CD4-positive, alpha-beta memory T cell (primary cell): ENCODE measurements around the gene LARP4B. TPM values are rescaled to one million over a fixed set of nuclear protein-coding genes. Genes with fewer than 3 reads are reported as not detected.
A peak's percentile ranks its signal among the peaks of the same experiment; 100 is the strongest.

ENCODE experiments used
- CTCF ChIA-PET: fragments of 350-600 bp; sonication (Branson Sonifier 250); formaldehyde crosslinking; loops from one replicate; lab custom pipeline; 2021; ENCODE audit warnings: inconsistent platforms; ENCODE audit not compliant: partially characterized antibody; lab: Charles Lee
- POLR2A ChIA-PET: fragments of 350-600 bp; sonication (Branson Sonifier 250); formaldehyde crosslinking; loops from one replicate; lab custom pipeline; 2021; ENCODE audit not compliant: partially characterized antibody; lab: Charles Lee
- DNase-seq, 5 donors: peaks; one replicate each; pipeline versions ENCODE4 v3.0.0 to v3.0.0-alpha.2; 2020 to 2022; ENCODE audit warnings: mixed read lengths in 1 of 5
- H3K27ac ChIP-seq: one replicate; pipeline ENCODE4 v1.7.0; 2013; ENCODE audit warnings: low read depth, low read length
- H3K27me3 ChIP-seq: 2 replicates; pipeline ENCODE4 v1.7.0; 2013; ENCODE audit warnings: mild to moderate bottlenecking, low read length, moderate library complexity; ENCODE audit not compliant: insufficient read depth
- H3K36me3 ChIP-seq: 2 replicates; pipeline ENCODE4 v1.7.0; 2013; ENCODE audit warnings: mild to moderate bottlenecking, low read length, moderate library complexity; ENCODE audit not compliant: insufficient read depth
- H3K4me1 ChIP-seq: 2 replicates; pipeline ENCODE4 v1.7.0; 2013; ENCODE audit warnings: mild to moderate bottlenecking, low read length, moderate library complexity; ENCODE audit not compliant: insufficient read depth
- H3K4me3 ChIP-seq, 2 donors: one replicate each; pipeline ENCODE4 v1.7.0; 2013; ENCODE audit warnings: low read length in 2 of 2, mild to moderate bottlenecking in 1 of 2
- H3K9me3 ChIP-seq, 2 donors: one replicate each; pipeline ENCODE4 v1.7.0; 2013; ENCODE audit warnings: low read length in 2 of 2, control low read depth in 1 of 2; ENCODE audit not compliant: control insufficient read depth in 1 of 2
- H3K27ac Mint-ChIP-seq, 7 donors: one replicate each; pipeline ENCODE4 v1.8.0; 2020 to 2021; ENCODE audit warnings: mixed read lengths in 7 of 7, mild to moderate bottlenecking in 6 of 7, inconsistent platforms in 3 of 7, moderate library complexity in 3 of 7
- H3K27me3 Mint-ChIP-seq, 2 donors: one replicate each; pipeline ENCODE4 v1.8.0; 2020 to 2021; ENCODE audit warnings: mixed read lengths in 2 of 2
- H3K36me3 Mint-ChIP-seq, 2 donors: one replicate each; pipeline ENCODE4 v1.8.0; 2020 to 2021; ENCODE audit warnings: mixed read lengths in 2 of 2, inconsistent platforms in 1 of 2, mild to moderate bottlenecking in 1 of 2
- H3K4me1 Mint-ChIP-seq, 4 donors: one replicate each; pipeline ENCODE4 v1.8.0; 2020 to 2021; ENCODE audit warnings: mixed read lengths in 4 of 4, mild to moderate bottlenecking in 1 of 4
- H3K4me3 Mint-ChIP-seq, 8 donors: one replicate each; pipeline ENCODE4 v1.8.0; 2020 to 2021; ENCODE audit warnings: mixed read lengths in 8 of 8, mild to moderate bottlenecking in 7 of 8, moderate library complexity in 6 of 8, inconsistent platforms in 3 of 8
- H3K9me3 Mint-ChIP-seq, 8 donors: one replicate each; pipeline ENCODE4 v1.8.0; 2020 to 2021; ENCODE audit warnings: mixed read lengths in 8 of 8, mild to moderate bottlenecking in 5 of 8, inconsistent platforms in 3 of 8, moderate library complexity in 1 of 8
- intact Hi-C: fragments of 100-400 bp; cut with micrococcal nuclease; formaldehyde crosslinking; loops from one replicate; pipeline ENCODE4 v1.15.1; 2023
- polyA plus RNA-seq, 2 donors: library from polyadenylated mRNA; unstranded; fragments of 300-500 nt; fragmentation: Illumina TruSeq; gene quantifications; one replicate each; pipeline ENCODE4 v1.2.3, GENCODE V29; 2021
- total RNA-seq, 2 experiments: library from RNA; stranded (reverse); gene quantifications; one replicate each; pipeline ENCODE4 v1.2.3, GENCODE V29; 2021

LARP4B gene
- total and polyA plus RNA-seq, 4 experiments from 2014 or later, result 13.0 to 99.7 (median 61.9) TPM

- peaks cover 0 to 4% of the 10 kb centered on the region in 2 donors for H3K9me3 ChIP-seq
- Mint-ChIP-seq H3K4me3 (peak overlapping the region in 1 of 8 donors; percentile 75), H3K36me3 (peaks cover 4 to 31% of the 10 kb centered on the region in 2 donors), H3K4me1 (peaks cover 0 to 2% (median 0%) of the 10 kb centered on the region in 4 donors), H3K27me3 (peaks cover 0 to 2% of the 10 kb centered on the region in 2 donors), H3K27ac (peak overlapping the region in 1 of 7 donors; percentile 14), H3K9me3 (peaks cover 0 to 53% (median 43%) of the 10 kb centered on the region in 8 donors)
- intact Hi-C loops, result no loop called here
- no peaks in the 10 kb centered on the region for H3K4me1 ChIP-seq
- ChIA-PET POLR2A (no interaction called here), CTCF (no interaction called here)
- no peak overlapping the region for H3K27ac ChIP-seq
- DNase-seq, result no peak
- no peak overlapping the region for H3K4me3 ChIP-seq
- H3K27me3 ChIP-seq, result no peaks in the 10 kb centered on the region
- no peaks in the 10 kb centered on the region for H3K36me3 ChIP-seq
Measured at GRCh38 chr10:796233-796632, 135.3 kb downstream of the LARP4B start.

GRCh38 chr10:794382-794956 is 137.0 kb downstream of the LARP4B start:
- H3K4me1 ChIP-seq, result no peaks in the 10 kb centered on the region
- DNase-seq, result no peak
- ChIA-PET POLR2A (no interaction called here), CTCF (no interaction called here)
- no peak overlapping the region for H3K27ac Mint-ChIP-seq
- H3K27me3 Mint-ChIP-seq, result no peaks in the 10 kb centered on the region
- H3K4me1 Mint-ChIP-seq, result peaks cover 0 to 2% (median 0%) of the 10 kb centered on the region in 4 donors
- peaks cover 4 to 21% of the 10 kb centered on the region in 2 donors for H3K36me3 Mint-ChIP-seq
- H3K27ac ChIP-seq, result no peak overlapping the region
- peaks cover 0 to 4% of the 10 kb centered on the region in 2 donors for H3K9me3 ChIP-seq
- no peaks in the 10 kb centered on the region for H3K27me3 ChIP-seq
- H3K36me3 ChIP-seq, result no peaks in the 10 kb centered on the region
- no peak overlapping the region for H3K4me3 ChIP-seq
- no peak overlapping the region for H3K4me3 Mint-ChIP-seq
- peaks cover 0 to 43% (median 35%) of the 10 kb centered on the region in 8 donors for H3K9me3 Mint-ChIP-seq
- intact Hi-C loops, result no loop called here

- Histone ChIP-seq H3K4me1 (no peaks in the 10 kb centered on the region), H3K36me3 (no peaks in the 10 kb centered on the region), H3K9me3 (peaks cover 0 to 4% of the 10 kb centered on the region in 2 donors), H3K4me3 (no peak overlapping the region), H3K27me3 (no peaks in the 10 kb centered on the region), H3K27ac (no peak overlapping the region)
- CTCF ChIA-PET, result no interaction called here
- no peak for DNase-seq
- Mint-ChIP-seq H3K4me1 (peaks cover 0 to 2% (median 0%) of the 10 kb centered on the region in 4 donors), H3K27me3 (peaks cover 0 to 2% of the 10 kb centered on the region in 2 donors), H3K36me3 (peaks cover 0 to 13% of the 10 kb centered on the region in 2 donors), H3K27ac (no peak overlapping the region), H3K4me3 (no peak overlapping the region), H3K9me3 (peaks cover 0 to 30% (median 21%) of the 10 kb centered on the region in 8 donors)
- intact Hi-C loops, result no loop called here
- POLR2A ChIA-PET, result no interaction called here
Measured at GRCh38 chr10:792792-793100, 138.8 kb downstream of the LARP4B start.

DNA sequence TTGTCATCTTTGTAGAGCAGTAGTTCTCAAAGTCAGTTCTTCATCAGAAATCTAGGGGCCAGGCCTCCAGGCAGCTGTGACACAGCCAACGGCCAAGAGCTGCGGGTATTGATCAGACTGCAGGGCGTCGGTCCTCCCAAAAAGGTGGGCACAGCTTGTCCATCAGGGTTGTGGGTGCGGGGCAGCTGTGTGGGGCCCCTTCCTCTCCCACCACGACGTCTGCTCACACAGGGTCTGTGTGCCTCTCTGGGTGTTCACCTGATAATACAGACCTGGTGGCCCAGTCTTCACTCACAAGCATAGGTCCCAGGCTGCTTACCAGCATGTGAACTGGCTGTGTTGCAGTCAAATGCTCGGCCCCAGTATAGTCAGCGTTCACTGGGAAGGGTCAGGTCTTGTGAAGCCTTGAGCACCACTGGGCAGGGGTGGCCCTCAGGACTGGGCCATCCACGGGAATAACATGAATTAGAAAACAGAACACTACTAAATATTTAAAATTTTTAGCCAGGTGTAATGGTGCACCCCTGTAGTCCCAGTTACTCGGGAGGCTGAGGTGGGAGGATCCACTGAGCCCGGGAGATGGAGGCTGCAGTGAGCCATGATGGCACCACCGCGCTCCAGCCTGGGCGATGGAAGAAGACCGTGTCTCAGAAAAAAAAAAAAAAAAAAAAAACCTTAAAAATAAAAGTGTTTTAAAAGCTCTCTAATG is 139.3 kb downstream of the LARP4B start:
- ChIA-PET POLR2A (no interaction called here), CTCF (no interaction called here)
- Histone ChIP-seq H3K36me3 (no peaks in the 10 kb centered on the region), H3K27me3 (no peaks in the 10 kb centered on the region), H3K4me3 (no peak overlapping the region), H3K9me3 (peaks cover 0 to 4% of the 10 kb centered on the region in 2 donors), H3K4me1 (no peaks in the 10 kb centered on the region), H3K27ac (no peak overlapping the region)
- intact Hi-C loops, result no loop called here
- H3K36me3 Mint-ChIP-seq, result peaks cover 0 to 8% of the 10 kb centered on the region in 2 donors
- peaks cover 0 to 2% of the 10 kb centered on the region in 2 donors for H3K27me3 Mint-ChIP-seq
- no peak overlapping the region for H3K27ac Mint-ChIP-seq
- H3K9me3 Mint-ChIP-seq, result peaks cover 0 to 25% (median 17%) of the 10 kb centered on the region in 8 donors
- peaks cover 0 to 2% (median 0%) of the 10 kb centered on the region in 4 donors for H3K4me1 Mint-ChIP-seq
- no peak for DNase-seq
- peak overlapping the region in 2 of 8 donors; percentile 24 to 26 for H3K4me3 Mint-ChIP-seq

DNA sequence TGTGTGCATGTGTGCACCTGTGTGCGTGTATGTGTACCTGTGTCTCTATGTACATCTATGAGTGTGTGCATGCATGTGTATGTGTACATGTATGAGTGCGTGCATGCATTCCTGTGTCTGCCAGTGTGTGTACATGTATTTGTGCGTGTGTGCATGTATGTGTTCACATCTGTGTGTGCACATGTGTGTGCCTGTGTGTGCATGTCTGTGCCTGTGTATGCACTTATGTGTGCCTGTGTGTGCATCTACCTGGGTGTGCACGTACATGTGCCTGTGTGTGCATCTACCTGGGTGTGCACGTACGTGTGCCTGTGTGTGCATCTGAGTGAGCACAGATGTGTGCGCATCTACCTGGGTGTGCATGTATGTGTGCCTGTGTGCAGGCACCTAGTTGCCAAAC is 139.9 kb downstream of the LARP4B start:
- H3K9me3 ChIP-seq, result peaks cover 0 to 4% of the 10 kb centered on the region in 2 donors
- Mint-ChIP-seq H3K9me3 (peaks cover 0 to 19% (median 13%) of the 10 kb centered on the region in 8 donors), H3K4me3 (peak overlapping the region in 1 of 8 donors; percentile 24), H3K27ac (peak overlapping the region in 1 of 7 donors; percentile 36), H3K4me1 (peaks cover 0 to 2% (median 0%) of the 10 kb centered on the region in 4 donors), H3K27me3 (peaks cover 0 to 3% of the 10 kb centered on the region in 2 donors), H3K36me3 (peaks cover 0 to 6% of the 10 kb centered on the region in 2 donors)
- H3K27me3 ChIP-seq, result no peaks in the 10 kb centered on the region
- no peak overlapping the region for H3K27ac ChIP-seq
- ChIA-PET POLR2A (no interaction called here), CTCF (no interaction called here)
- intact Hi-C loops, result no loop called here
- H3K4me3 ChIP-seq, result no peak overlapping the region
- H3K4me1 ChIP-seq, result no peaks in the 10 kb centered on the region
- no peaks in the 10 kb centered on the region for H3K36me3 ChIP-seq
- DNase-seq, result no peak

- DNase-seq, result no peak
- Mint-ChIP-seq H3K4me1 (peaks cover 0 to 2% (median 0%) of the 10 kb centered on the region in 4 donors), H3K27ac (no peak overlapping the region), H3K4me3 (no peak overlapping the region), H3K36me3 (no peaks in the 10 kb centered on the region), H3K9me3 (peaks cover 0 to 13% (median 7%) of the 10 kb centered on the region in 8 donors), H3K27me3 (peaks cover 0 to 3% of the 10 kb centered on the region in 2 donors)
- CTCF ChIA-PET, result no interaction called here
- Histone ChIP-seq H3K27ac (no peak overlapping the region), H3K4me3 (no peak overlapping the region), H3K27me3 (no peaks in the 10 kb centered on the region), H3K36me3 (no peaks in the 10 kb centered on the region), H3K4me1 (no peaks in the 10 kb centered on the region), H3K9me3 (peaks cover 0 to 2% of the 10 kb centered on the region in 2 donors)
- POLR2A ChIA-PET, result no interaction called here
- intact Hi-C loops, result no loop called here
Measured at GRCh38 chr10:790821-791551, 140.5 kb downstream of the LARP4B start.
